OCI-LY1 (cell line): ENCODE measurements around the gene MTERF4.

Experiments
- H2AFZ ChIP-seq: fragments of 200-600 bp; sonication (generic), shearing (Covaris generic); 2 replicates; pipeline ENCODE4 v1.6.0; 2014; ENCODE audit warnings: antibody characterized with exemption, mild to moderate bottlenecking, low read length
- H3F3A ChIP-seq: fragments of 200-600 bp; sonication (generic), shearing (Covaris generic); 2 replicates; pipeline ENCODE4 v1.6.0; 2014; ENCODE audit warnings: mild to moderate bottlenecking, antibody characterized with exemption, low read length, moderate library complexity; ENCODE audit not compliant: insufficient read depth
- H3K27ac ChIP-seq: fragments of 200-600 bp; sonication (generic); 2 replicates; pipeline ENCODE4 v1.5.1; 2014; ENCODE audit warnings: low read length, mixed run types, mild to moderate bottlenecking, low read depth; ENCODE audit not compliant: poor library complexity, severe bottlenecking
- H3K27me3 ChIP-seq: fragments of 200-600 bp; sonication (generic); 2 replicates; pipeline ENCODE4 v1.6.0; 2014; ENCODE audit warnings: antibody characterized with exemption, mild to moderate bottlenecking, low read length, moderate library complexity; ENCODE audit not compliant: insufficient read depth
- H3K36me3 ChIP-seq: fragments of 200-600 bp; sonication (generic); 2 replicates; pipeline ENCODE4 v1.6.1; 2014; ENCODE audit warnings: mild to moderate bottlenecking, antibody characterized with exemption, low read length, moderate library complexity, mixed read lengths; ENCODE audit not compliant: insufficient read depth
- H3K4me1 ChIP-seq: fragments of 200-600 bp; sonication (generic); 2 replicates; pipeline ENCODE4 v1.5.1; 2014; ENCODE audit warnings: mild to moderate bottlenecking, low read length, moderate library complexity; ENCODE audit not compliant: insufficient read depth, severe bottlenecking
- H3K4me2 ChIP-seq: fragments of 200-600 bp; sonication (generic), shearing (Covaris generic); 2 replicates; pipeline ENCODE4 v1.6.1; 2014; ENCODE audit warnings: low read length
- H3K4me3 ChIP-seq: fragments of 200-600 bp; sonication (generic); 2 replicates; pipeline ENCODE4 v1.5.1; 2014; ENCODE audit warnings: low read length, low read depth, mild to moderate bottlenecking, mixed read lengths; ENCODE audit not compliant: poor library complexity, severe bottlenecking
- H3K79me2 ChIP-seq: fragments of 200-600 bp; shearing (Covaris generic); 2 replicates; pipeline ENCODE4 v1.6.1; 2016; ENCODE audit warnings: mixed run types, low read length, mixed read lengths; ENCODE audit not compliant: insufficient read depth
- H3K9ac ChIP-seq: fragments of 200-600 bp; sonication (generic), shearing (Covaris generic); 2 replicates; pipeline ENCODE4 v1.6.1; 2014; ENCODE audit warnings: mild to moderate bottlenecking, low read length, mixed read lengths
- H3K9me2 ChIP-seq: fragments of 200-600 bp; sonication (generic), shearing (Covaris generic); 2 replicates; pipeline ENCODE4 v1.6.1; 2014; ENCODE audit warnings: low read depth, mild to moderate bottlenecking, low read length, mixed read lengths
- H3K9me3 ChIP-seq: fragments of 200-600 bp; shearing (Covaris generic); 2 replicates; pipeline ENCODE4 v1.6.1; 2014; ENCODE audit warnings: low read length, mixed read lengths
- H4K20me1 ChIP-seq: fragments of 200-600 bp; sonication (generic), shearing (Covaris generic); 2 replicates; pipeline ENCODE4 v1.6.0; 2016; ENCODE audit warnings: mild to moderate bottlenecking, low read length; ENCODE audit not compliant: insufficient read depth
- EZH2 ChIP-seq: fragments of 200-600 bp; sonication (generic), shearing (Covaris generic); IDR thresholded peaks from 2 replicates; pipeline ENCODE4 v1.8.0; 2017; ENCODE audit warnings: borderline replicate concordance, mixed run types, mild to moderate bottlenecking, antibody characterized with exemption, low read length, moderate library complexity, mixed read lengths
- TF ChIP-seq, protein P1 (sequence below): fragments of 200-600 bp; sonication (generic), shearing (Covaris generic); IDR thresholded peaks from 2 replicates; pipeline ENCODE4 v1.5.1; 2017; ENCODE audit warnings: mild to moderate bottlenecking, antibody characterized with exemption, low read length, moderate library complexity, mixed read lengths

MTERF4 gene

GRCh38 chr2:241074065-241074818 lies 27.8 kb downstream of the MTERF4 start:
- H2AFZ ChIP-seq, result no peak overlapping the region
- no peaks in the 10 kb centered on the region for H3F3A ChIP-seq
- TF ChIP-seq EZH2, result no peak
- TF ChIP-seq, protein P1, sequence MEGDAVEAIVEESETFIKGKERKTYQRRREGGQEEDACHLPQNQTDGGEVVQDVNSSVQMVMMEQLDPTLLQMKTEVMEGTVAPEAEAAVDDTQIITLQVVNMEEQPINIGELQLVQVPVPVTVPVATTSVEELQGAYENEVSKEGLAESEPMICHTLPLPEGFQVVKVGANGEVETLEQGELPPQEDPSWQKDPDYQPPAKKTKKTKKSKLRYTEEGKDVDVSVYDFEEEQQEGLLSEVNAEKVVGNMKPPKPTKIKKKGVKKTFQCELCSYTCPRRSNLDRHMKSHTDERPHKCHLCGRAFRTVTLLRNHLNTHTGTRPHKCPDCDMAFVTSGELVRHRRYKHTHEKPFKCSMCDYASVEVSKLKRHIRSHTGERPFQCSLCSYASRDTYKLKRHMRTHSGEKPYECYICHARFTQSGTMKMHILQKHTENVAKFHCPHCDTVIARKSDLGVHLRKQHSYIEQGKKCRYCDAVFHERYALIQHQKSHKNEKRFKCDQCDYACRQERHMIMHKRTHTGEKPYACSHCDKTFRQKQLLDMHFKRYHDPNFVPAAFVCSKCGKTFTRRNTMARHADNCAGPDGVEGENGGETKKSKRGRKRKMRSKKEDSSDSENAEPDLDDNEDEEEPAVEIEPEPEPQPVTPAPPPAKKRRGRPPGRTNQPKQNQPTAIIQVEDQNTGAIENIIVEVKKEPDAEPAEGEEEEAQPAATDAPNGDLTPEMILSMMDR, result no peak
- H3K36me3 ChIP-seq, result no peaks in the 10 kb centered on the region
- H3K4me1 ChIP-seq, result no peaks in the 10 kb centered on the region
- no peaks in the 10 kb centered on the region for H3K9me3 ChIP-seq
- H3K4me2 ChIP-seq, result no peak overlapping the region
- no peak overlapping the region for H3K9ac ChIP-seq
- no peak overlapping the region for H3K4me3 ChIP-seq
- H3K27ac ChIP-seq, result no peak overlapping the region
- no peaks in the 10 kb centered on the region for H3K79me2 ChIP-seq
- no peaks in the 10 kb centered on the region for H4K20me1 ChIP-seq
- peaks cover 3% of the 10 kb centered on the region; the same call in 1 of the 2 replicates for H3K27me3 ChIP-seq
- H3K9me2 ChIP-seq, result no peaks in the 10 kb centered on the region

GRCh38 chr2:241073166-241074064 lies 28.7 kb downstream of the MTERF4 start:
- Histone ChIP-seq H2AFZ (no peak overlapping the region), H3K27ac (no peak overlapping the region), H3K4me2 (no peak overlapping the region), H3K27me3 (peaks cover 3% of the 10 kb centered on the region; the same call in 1 of the 2 replicates), H3K4me1 (no peaks in the 10 kb centered on the region), H3F3A (no peaks in the 10 kb centered on the region), H3K9me2 (no peaks in the 10 kb centered on the region), H3K4me3 (no peak overlapping the region), H3K9me3 (no peaks in the 10 kb centered on the region), H4K20me1 (no peaks in the 10 kb centered on the region), H3K36me3 (no peaks in the 10 kb centered on the region), H3K9ac (no peak overlapping the region), H3K79me2 (no peaks in the 10 kb centered on the region)
- TF ChIP-seq, protein P1, result no peak
- no peak for TF ChIP-seq EZH2

- H3F3A ChIP-seq, result no peaks in the 10 kb centered on the region
- H3K4me1 ChIP-seq, result no peaks in the 10 kb centered on the region
- no peak overlapping the region for H2AFZ ChIP-seq
- no peak overlapping the region for H3K27ac ChIP-seq
- H3K36me3 ChIP-seq, result no peaks in the 10 kb centered on the region
- H3K4me2 ChIP-seq, result no peak overlapping the region
- no peak overlapping the region for H3K4me3 ChIP-seq
- no peak for TF ChIP-seq EZH2
- TF ChIP-seq, protein P1, result no peak
- no peak overlapping the region for H3K9ac ChIP-seq
- no peaks in the 10 kb centered on the region for H3K79me2 ChIP-seq
- H3K9me3 ChIP-seq, result no peaks in the 10 kb centered on the region
- H3K27me3 ChIP-seq, result peaks cover 3% of the 10 kb centered on the region; the same call in 1 of the 2 replicates
- no peaks in the 10 kb centered on the region for H3K9me2 ChIP-seq
- H4K20me1 ChIP-seq, result no peaks in the 10 kb centered on the region
These were observed 29.4 kb downstream of the MTERF4 start for GRCh38 chr2:241072553-241073165.
